Measurements from ENCODE around the gene VSIG10L2.

The VSIG10L2 gene

GRCh38 chr11:125957618-125958332 is 11.9 kb downstream of the VSIG10L2 start:
- TF ChIP-seq, protein P1, sequence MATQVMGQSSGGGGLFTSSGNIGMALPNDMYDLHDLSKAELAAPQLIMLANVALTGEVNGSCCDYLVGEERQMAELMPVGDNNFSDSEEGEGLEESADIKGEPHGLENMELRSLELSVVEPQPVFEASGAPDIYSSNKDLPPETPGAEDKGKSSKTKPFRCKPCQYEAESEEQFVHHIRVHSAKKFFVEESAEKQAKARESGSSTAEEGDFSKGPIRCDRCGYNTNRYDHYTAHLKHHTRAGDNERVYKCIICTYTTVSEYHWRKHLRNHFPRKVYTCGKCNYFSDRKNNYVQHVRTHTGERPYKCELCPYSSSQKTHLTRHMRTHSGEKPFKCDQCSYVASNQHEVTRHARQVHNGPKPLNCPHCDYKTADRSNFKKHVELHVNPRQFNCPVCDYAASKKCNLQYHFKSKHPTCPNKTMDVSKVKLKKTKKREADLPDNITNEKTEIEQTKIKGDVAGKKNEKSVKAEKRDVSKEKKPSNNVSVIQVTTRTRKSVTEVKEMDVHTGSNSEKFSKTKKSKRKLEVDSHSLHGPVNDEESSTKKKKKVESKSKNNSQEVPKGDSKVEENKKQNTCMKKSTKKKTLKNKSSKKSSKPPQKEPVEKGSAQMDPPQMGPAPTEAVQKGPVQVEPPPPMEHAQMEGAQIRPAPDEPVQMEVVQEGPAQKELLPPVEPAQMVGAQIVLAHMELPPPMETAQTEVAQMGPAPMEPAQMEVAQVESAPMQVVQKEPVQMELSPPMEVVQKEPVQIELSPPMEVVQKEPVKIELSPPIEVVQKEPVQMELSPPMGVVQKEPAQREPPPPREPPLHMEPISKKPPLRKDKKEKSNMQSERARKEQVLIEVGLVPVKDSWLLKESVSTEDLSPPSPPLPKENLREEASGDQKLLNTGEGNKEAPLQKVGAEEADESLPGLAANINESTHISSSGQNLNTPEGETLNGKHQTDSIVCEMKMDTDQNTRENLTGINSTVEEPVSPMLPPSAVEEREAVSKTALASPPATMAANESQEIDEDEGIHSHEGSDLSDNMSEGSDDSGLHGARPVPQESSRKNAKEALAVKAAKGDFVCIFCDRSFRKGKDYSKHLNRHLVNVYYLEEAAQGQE (IDR thresholded peaks at IDR 0.05; ENCODE audit: low read depth) = no peak
- TF ChIP-seq RAD21 (IDR thresholded peaks at IDR 0.05; ENCODE audit: low read depth) (no peak), NFIC (IDR thresholded peaks at IDR 0.05) (no peak), TAF1 (IDR thresholded peaks at IDR 0.05; ENCODE audit: low read depth) (no peak), MAX (IDR thresholded peaks at IDR 0.05) (no peak), USF1 (IDR thresholded peaks at IDR 0.05) (no peak), YY1 (IDR thresholded peaks at IDR 0.05; ENCODE audit: low read depth) (no peak), TEAD4 (IDR thresholded peaks at IDR 0.05) (no peak), CREB1 (IDR thresholded peaks at IDR 0.05; ENCODE audit: low read depth) (no peak), TCF12 (IDR thresholded peaks at IDR 0.05; ENCODE audit: low read depth) (no peak), EGR1 (IDR thresholded peaks at IDR 0.05) (no peak)

DNA sequence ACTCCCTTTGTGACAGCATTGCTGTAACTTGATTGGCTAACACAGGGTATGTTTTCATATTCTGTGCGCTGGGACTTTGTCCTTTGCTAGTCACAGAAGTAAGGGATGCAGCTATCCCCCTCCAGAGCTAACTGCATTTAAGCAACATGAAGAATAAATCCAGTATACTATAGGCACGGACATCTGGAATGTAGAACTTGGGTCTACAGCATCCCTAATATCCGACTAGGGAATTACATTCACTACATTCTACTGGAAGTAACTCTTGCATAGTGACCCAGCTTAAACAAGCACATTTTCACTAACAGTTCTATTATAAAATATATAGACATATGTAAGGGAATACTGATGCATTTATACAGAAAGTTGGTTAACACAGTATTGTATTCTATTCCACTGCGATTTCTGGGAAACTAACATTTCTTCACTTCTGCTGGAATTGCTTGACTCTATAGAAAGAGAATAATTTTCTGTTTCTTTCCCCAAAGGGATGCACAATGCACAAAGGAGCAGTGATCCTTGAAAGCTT is 13.1 kb downstream of the VSIG10L2 start:
- TF ChIP-seq TAF1 (IDR thresholded peaks at IDR 0.05; ENCODE audit: low read depth) = no peak
- no peak for TF ChIP-seq CEBPB (IDR thresholded peaks at IDR 0.05)
- no peak for TF ChIP-seq EGR1 (IDR thresholded peaks at IDR 0.05)
- no peak for TF ChIP-seq USF1 (IDR thresholded peaks at IDR 0.05)
- no peak for TF ChIP-seq FOXM1 (IDR thresholded peaks at IDR 0.05; ENCODE audit: borderline replicate concordance, low read depth)
- no peak for TF ChIP-seq ZBTB7A (IDR thresholded peaks at IDR 0.05; ENCODE audit: low read depth)
- no peak for TF ChIP-seq TCF12 (IDR thresholded peaks at IDR 0.05; ENCODE audit: low read depth)
- TF ChIP-seq, protein P1 (IDR thresholded peaks at IDR 0.05; ENCODE audit: low read depth) = no peak
- no peak for TF ChIP-seq TEAD4 (IDR thresholded peaks at IDR 0.05)
- no peak for TF ChIP-seq RAD21 (IDR thresholded peaks at IDR 0.05; ENCODE audit: low read depth)
- TF ChIP-seq NFIC (IDR thresholded peaks at IDR 0.05) = no peak
- no peak for TF ChIP-seq MAX (IDR thresholded peaks at IDR 0.05)
- TF ChIP-seq EP300 (IDR thresholded peaks at IDR 0.05; ENCODE audit: borderline replicate concordance) = no peak
- no peak for TF ChIP-seq CREB1 (IDR thresholded peaks at IDR 0.05; ENCODE audit: low read depth)
- no peak for TF ChIP-seq YY1 (IDR thresholded peaks at IDR 0.05; ENCODE audit: low read depth)

DNA sequence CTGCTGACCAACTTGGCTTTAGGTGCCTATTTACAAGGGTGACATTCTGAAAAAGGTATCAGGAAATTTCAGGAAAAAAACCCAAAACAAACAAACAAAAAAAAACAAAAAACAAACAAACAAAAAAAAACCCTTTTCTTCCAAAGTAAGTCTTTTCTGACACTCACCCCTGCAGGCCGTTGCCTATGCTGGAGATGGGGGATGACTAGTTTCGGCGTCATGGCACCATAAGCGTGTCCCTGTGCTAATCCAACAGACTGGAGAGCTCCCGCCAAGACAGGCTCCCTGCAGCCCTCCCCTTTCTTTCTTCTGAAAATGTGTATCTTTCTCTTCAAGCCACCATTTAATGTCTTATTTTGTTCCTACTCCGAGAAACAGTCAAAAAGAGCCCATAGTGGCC is 13.7 kb downstream of the VSIG10L2 start:
- no peak for TF ChIP-seq ZBTB7A (IDR thresholded peaks at IDR 0.05; ENCODE audit: low read depth)
- no peak for TF ChIP-seq EGR1 (IDR thresholded peaks at IDR 0.05)
- TF ChIP-seq FOXM1 (IDR thresholded peaks at IDR 0.05; ENCODE audit: borderline replicate concordance, low read depth) = no peak
- TF ChIP-seq, protein P1 (IDR thresholded peaks at IDR 0.05; ENCODE audit: low read depth) = no peak
- TF ChIP-seq NFIC (IDR thresholded peaks at IDR 0.05) = no peak
- TF ChIP-seq MAX (IDR thresholded peaks at IDR 0.05) = no peak
- TF ChIP-seq USF1 (IDR thresholded peaks at IDR 0.05) = no peak
- TF ChIP-seq TCF12 (IDR thresholded peaks at IDR 0.05; ENCODE audit: low read depth) = no peak
- no peak for TF ChIP-seq CEBPB (IDR thresholded peaks at IDR 0.05)
- TF ChIP-seq TEAD4 (IDR thresholded peaks at IDR 0.05) = no peak
- TF ChIP-seq TAF1 (IDR thresholded peaks at IDR 0.05; ENCODE audit: low read depth) = no peak
